ENCODE results near the gene STXBP6. TPM values are rescaled to one million over a fixed set of nuclear protein-coding genes. Genes with fewer than 3 reads are reported as not detected.
A peak's percentile ranks its signal among the peaks of the same experiment; 100 is the strongest.

STXBP6 gene
- 10.9 and 12.6 TPM in 2 replicates for total RNA-seq (2014; rRNA removed; shearing (Covaris generic))

DNA sequence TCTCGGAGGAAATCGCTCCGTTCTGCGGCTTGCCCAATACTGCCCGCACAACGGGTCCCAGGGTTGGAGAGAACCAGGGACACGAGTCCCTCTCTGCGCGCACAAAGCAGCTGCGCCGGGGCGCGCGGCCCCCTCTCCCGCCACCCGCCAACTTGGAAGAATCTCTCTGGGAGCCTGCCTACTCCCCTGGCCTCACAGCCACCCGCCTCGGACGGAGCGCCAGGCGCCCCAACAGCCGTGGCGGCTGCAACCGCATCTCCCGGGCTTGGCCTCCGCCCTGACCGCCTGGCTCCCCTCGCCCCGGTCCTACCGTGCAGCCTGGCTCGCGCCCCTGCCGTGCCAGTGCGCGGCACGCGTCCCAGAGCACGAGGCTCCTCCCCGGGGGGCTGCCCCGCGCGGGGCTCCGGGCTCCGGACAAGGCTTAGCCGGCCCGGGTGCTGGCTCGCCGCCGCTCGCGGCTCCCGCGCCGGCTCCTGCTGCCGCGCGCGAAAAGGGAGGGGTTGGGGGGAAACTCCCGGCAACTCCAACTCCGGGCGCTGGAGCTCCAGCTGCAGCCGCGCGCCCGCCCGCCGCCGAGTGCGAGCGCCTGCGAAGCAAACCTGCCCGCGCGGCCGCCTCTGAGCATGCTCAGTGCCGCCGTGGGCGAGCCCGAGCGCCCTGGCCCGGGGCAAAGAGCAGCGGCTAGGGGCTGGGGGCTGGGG lies at the start of gene STXBP6:
Gene STXBP6 (minus strand): TSS at position 580 of the 701 bp plus-strand sequence. CDS start 75,329 bp downstream, outside the sequence.
- DNase-seq (ENCODE audit: low spot score) = peak; percentile 67

GRCh38 chr14:25097120-25097519 lies 47.2 kb upstream of the STXBP6 start:
- no peak for DNase-seq (ENCODE audit: low spot score)

DNA sequence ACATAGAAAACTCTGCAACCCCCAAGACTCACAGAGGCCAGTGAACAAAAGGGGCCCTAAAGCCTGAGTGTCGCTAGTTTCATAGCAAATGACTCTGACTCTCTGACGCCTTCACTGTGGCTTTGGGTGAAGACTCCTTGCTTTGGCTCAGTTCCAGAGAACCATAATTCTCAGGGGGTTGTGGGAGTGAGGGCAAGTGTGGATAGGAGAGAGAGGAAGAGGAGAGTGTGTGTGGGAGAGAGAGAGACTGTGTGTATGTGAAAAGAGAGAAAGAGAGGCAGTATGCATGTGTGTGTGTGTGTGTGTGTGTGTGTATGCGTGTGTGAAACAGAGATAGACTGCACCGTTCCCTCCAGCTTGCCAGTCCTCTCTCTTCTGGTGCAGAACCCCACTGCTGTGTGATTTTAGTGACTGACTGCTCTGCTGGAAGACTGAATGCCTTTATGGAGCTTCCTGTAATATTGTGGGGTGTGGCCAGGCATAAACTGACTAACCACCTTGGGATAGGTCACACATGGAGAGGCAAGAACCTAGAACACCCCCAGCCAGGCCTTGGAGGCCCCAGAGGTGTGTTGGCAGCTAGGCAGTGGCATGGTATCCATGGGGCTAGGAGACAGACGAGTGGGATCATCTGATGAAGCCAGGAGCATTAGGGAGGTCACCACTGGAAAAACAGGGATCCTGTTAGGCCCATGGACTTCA lies 45.9 kb upstream of the STXBP6 start:
- DNase-seq (ENCODE audit: low spot score) = no peak

DNA sequence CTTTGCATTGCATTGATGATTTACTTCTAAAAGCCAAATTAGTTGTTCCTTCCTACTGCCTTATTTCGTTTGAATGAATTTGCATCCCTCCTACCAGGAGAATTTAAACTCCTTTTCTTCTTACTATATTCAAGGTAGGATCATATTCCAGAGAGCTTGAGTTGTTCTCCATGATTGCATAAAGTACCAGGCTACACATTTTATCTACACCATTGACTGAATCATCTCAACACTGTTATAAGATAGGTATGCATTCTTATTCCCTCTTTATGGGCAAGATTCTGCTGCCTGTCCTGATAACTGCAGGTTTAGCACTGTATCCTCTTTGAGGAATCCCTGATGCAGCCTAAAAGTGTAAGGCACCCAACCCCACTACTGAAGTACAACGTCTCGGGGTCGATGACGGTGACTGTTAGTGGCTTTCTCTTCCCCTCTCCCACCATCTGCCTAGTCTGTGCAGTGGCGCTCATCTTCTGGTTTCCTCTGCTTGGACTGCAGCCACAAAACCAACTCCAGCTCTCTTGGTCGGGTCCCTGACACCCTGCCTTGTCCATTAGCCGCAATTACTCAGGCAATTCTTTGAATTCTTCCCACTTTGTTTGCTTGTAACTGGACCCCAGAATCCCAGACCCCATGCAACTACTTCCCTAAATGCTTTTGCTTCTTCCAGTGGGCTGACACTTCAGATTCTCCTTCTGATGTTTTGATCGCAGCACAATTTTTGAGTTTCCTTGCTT lies 44.4 kb upstream of the STXBP6 start:
- DNase-seq (ENCODE audit: low spot score) = no peak

- no peak for DNase-seq (ENCODE audit: low spot score)
Observed at GRCh38 chr14:25092258-25092740, 42.4 kb upstream of the STXBP6 start.

DNA sequence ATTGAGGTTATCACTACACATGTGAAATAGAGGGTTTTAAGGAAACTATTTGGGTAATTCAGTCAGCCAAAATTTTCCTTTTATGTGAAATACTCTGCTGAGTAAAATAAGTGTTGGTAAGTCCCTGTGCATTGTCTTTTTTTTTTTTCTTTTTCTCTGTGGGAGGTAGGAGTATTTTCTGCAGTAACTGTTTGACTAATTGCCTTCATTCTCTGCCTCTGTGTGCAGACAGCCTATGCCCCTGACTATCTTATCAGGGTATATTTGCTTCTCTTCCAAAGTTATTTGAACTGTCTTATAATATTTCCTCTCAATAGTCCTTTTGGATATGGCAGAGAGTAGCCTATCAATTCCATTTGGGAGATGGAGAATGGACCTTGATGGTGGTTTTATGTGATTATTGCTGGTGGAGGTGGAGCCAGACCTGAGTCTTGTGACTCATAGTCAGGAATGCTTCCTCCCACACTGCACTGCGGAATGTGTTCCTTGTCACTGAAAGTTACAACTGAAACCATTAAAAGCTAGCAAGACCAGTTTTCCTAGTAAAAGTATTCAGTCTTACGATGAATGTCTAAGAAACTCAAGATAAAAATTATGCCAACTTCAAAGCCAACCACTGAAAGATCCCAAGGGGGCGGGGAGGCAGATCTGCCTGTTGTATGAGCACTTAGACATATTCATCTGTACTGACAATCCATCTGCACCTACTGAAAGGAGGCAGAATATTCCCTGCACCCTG lies 40.9 kb upstream of the STXBP6 start:
- peak; percentile 82 for DNase-seq (ENCODE audit: low spot score)

GRCh38 chr14:25090256-25090655 lies 40.3 kb upstream of the STXBP6 start:
- DNase-seq (ENCODE audit: low spot score) = no peak

DNA sequence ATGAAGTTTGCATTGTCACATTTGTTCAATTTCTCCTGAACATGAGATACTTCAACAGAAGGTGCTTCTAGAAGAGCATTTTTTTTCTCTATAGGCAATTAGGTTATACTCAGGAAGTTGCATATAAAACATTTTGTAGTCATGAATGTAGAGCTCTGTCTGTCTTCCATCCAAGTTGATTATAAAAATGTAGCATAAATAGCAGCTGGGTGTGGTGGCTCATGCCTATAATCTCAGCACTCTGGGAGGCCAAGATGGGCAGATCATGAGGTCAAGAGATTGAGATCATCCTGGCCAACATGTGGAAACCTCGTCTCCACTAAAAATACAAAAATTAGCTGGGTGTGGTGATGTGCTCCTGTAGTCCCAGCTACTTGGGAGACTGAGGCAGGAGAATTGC lies 39.5 kb upstream of the STXBP6 start:
- DNase-seq (ENCODE audit: low spot score) = no peak

- no peak for DNase-seq (ENCODE audit: low spot score)
Observed at GRCh38 chr14:25086821-25087396, 37.0 kb upstream of the STXBP6 start.

DNA sequence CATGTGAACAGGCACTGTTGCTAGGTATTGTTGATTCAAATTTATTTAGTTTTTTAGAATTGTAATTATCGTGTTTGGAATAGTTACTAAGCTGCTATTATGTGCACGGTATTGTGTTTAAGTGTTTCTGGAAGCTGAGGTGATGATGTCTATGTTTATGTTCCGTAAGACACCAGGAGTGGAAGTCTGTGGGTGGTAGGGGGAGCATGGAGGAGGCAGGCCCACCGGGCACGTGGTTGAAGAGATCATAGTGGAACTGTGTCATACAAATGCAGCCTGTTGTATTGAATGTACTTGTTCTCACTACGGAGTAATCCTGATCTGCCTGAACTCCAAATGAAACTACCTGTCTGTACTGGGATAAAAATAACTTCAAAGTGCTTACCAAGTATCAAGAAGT lies 36.1 kb upstream of the STXBP6 start:
- DNase-seq (ENCODE audit: low spot score) = no peak

GRCh38 chr14:25080682-25081081 lies 30.7 kb upstream of the STXBP6 start:
- DNase-seq (ENCODE audit: low spot score) = no peak

DNA sequence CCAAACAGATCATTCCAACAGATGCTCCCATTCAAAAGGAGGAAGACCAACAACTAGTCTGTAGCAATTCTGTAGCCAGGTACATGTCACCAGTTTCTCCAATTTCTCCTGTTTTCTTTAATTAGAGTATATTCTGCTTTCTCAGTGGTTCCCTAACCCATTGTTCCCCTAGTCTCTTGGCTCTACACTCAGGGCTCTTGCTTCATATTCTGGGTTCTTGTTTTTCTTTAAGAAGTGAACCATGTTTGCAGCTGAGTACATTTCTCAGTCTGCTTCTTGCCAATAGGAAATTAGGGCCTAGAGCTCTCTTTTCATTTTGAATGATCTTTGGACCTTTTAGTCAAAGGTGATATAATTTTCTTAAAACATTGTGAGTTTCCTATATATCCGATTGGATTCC lies 29.4 kb upstream of the STXBP6 start:
- DNase-seq (ENCODE audit: low spot score) = no peak

- DNase-seq (ENCODE audit: low spot score) = no peak
Observed at GRCh38 chr14:25074099-25074685, 24.2 kb upstream of the STXBP6 start.

DNA sequence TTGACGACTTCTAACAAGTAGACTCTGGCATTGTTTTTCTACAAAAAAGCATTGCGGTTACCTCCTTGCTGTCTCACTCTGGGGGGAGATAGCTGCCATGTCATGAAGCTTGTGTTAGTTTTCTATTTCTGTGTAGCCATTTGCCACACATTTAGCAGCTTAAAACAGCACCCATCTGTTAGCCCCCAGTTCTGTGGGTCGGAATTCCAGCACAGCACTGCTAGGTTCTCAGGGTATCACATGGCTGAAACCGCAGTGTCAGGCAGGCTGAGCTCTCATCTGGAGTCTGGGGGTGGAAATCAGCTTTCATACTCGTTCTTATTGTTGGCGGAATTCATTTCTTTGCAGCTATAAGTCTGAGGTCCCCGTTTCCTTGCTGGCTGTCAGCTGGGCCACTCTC lies 19.9 kb upstream of the STXBP6 start:
- no peak for DNase-seq (ENCODE audit: low spot score)

DNA sequence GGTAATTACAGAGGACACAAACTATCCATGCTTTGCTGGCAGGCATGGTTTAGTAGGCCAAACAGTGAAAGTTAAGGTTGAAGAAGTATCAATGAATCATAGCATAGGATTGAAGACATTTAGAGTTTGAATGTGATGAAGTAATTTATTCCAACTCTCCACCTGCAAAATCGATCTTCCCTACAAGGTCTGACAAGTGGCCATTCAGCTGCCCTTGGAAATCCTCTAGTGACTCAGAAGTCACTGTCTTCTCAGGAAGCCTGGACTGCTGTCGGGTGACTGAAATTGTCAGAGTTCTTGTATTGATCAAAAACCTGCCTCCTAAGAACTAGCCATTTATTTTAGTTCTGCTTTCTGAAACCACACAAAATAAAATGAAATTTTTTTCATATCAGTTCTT lies 17.7 kb upstream of the STXBP6 start:
- no peak for DNase-seq (ENCODE audit: low spot score)

DNA sequence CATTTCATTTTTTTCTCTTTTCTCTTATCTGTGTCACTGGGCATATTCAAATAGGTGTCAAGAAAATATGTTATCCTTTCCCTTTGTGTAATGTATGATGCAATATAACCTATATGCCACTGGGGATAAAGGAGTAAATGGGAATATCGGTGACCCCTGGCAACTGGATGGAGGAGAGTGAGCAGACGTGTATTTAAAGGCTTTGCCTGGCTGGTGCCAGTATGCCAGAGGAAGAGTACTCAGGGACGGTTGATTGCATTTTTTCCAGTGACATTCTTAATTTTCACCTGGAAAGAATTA lies 12.0 kb upstream of the STXBP6 start:
- no peak for DNase-seq (ENCODE audit: low spot score)

GRCh38 chr14:25056688-25057078 lies 6.7 kb upstream of the STXBP6 start:
- DNase-seq (ENCODE audit: low spot score) = no peak

DNA sequence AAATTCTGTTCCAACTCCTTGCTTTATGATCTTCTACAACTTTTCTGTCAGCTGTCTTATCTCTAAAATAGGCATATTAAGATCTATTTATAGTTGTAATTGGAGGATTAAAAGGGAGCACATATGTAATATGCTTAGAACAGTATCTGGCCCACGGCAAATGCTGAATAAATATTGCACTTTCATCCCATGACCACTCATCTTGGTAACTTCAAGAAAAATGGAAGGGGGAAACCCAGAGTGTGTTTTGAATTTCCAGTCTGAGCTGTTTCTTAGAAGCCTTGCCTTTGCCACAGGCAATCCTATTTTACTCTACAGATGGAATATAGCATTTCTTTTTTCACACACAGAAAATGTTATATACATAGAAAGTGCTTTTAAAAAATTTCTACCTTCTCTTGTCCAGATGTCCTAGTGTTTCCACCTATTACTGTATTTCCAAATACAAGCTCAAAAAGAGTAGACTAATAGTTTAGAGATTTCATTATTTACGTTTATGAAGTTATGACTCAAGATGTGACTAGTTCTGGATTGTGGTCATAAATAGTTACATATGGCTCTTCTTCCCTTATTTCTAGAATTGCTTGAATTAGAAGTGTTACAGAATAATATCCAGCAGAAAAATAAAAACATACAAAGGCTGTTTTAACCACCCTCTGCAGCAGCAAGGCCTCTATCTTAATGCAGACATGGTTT lies 6.2 kb upstream of the STXBP6 start:
- no peak for DNase-seq (ENCODE audit: low spot score)

DNA sequence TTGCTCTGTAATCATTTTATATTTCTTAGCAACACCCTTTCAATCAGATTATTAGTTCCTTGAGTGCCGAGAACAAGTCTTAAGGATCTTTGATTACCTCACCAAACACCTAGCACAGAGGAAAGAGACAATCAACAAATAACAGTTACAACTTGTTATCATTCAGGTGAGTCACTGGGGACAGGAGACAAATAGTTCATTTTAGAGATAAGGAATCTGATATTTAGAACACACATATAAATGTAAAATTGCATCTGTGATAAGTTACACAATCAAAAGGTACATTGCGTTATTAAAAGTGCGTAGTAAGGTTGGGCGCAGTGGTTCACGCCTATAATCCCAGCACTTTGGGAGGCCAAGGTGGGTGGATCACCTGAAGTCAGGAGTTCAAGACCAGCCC lies 5.1 kb upstream of the STXBP6 start:
- DNase-seq (ENCODE audit: low spot score) = no peak

GRCh38 chr14:25053585-25053984 lies 3.6 kb upstream of the STXBP6 start:
- DNase-seq (ENCODE audit: low spot score) = no peak

GRCh38 chr14:25052921-25053320 lies 3.0 kb upstream of the STXBP6 start:
- DNase-seq (ENCODE audit: low spot score) = no peak
